Measurements from ENCODE around the gene C10orf143. TPM values are rescaled to one million over a fixed set of nuclear protein-coding genes. Genes with fewer than 3 reads are reported as not detected.

Gene C10orf143
- total and polyA plus RNA-seq, 2 of the 4 experiments (the other 2 are of a cell fraction) = 0.36 to 0.60 TPM

DNA sequence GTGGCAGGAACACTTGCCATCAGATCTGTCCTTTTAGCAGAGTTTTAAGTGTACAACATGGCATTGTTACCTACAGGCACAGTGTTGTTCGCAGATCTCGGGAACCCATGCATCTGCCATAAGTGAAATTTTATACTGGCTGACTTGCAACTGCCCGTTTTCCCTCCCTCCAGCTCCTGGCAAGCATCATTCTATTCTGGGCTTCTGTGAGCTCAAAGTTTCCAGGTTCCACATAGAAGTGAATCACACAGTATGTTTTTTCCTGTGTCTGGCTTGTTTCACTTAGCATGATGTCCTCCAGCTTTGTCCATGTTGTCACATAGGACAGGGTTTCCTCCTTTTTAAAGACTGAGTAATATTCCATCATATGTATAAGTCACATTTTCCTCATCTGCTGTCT lies 56.6 kb downstream of the C10orf143 start:
- no peak overlapping the region for H3K18ac ChIP-seq (ENCODE audit: low read depth, low read length)
- no peak overlapping the region for H2BK20ac ChIP-seq (ENCODE audit: low read depth, low read length)
- H3K27ac ChIP-seq (ENCODE audit: insufficient read depth, low read length) = no peak overlapping the region
- no peak overlapping the region for H3K4me3 ChIP-seq (ENCODE audit: insufficient read depth, low read depth, low read length)
- DNase-seq (no peak), ATAC-seq (ENCODE audit: low read depth) (no peak)
- no peak overlapping the region for H3K4me2 ChIP-seq (ENCODE audit: low read depth, low read length)
- peaks cover 8% of the 10 kb centered on the region for H3K9me3 ChIP-seq (ENCODE audit: control insufficient read depth, insufficient read depth, low read length)
- H3K4ac ChIP-seq (ENCODE audit: low read depth, low read length) = no peak overlapping the region
- H3K9me1 ChIP-seq (ENCODE audit: insufficient read depth, low read length) = no peaks in the 10 kb centered on the region
- H3K36me3 ChIP-seq (ENCODE audit: control insufficient read depth, insufficient read depth, low read length) = no peaks in the 10 kb centered on the region
- no TSS peak for BruUV-seq (replicated peaks)
- in situ Hi-C loops (cut with MboI; ENCODE audit: low sequenced_read_pairs) (no loop called here), intact Hi-C loops (cut with micrococcal nuclease) (no loop called here), dilution Hi-C loops (cut with HindIII; ENCODE audit: low sequenced_read_pairs, unreplicated experiment) (no loop called here)
- H4K91ac ChIP-seq (ENCODE audit: insufficient read depth, low read depth, low read length) = no peak overlapping the region
- no peak overlapping the region for H3K56ac ChIP-seq (ENCODE audit: extremely low read depth, insufficient read depth, low read length)
- no peak overlapping the region for H2BK120ac ChIP-seq (ENCODE audit: low read depth, low read length)
- H3K14ac ChIP-seq (replicated peaks; ENCODE audit: low read depth, low read length) = no peak overlapping the region
- TF ChIP-seq CHD1 (IDR thresholded peaks at IDR 0.05; ENCODE audit: low read depth, low read length) = no peak
- H2BK15ac ChIP-seq (ENCODE audit: low read depth, low read length) = no peak overlapping the region
- no peaks in the 10 kb centered on the region for H4K20me1 ChIP-seq (ENCODE audit: insufficient read depth, low read length)
- no peaks in the 10 kb centered on the region for H3K79me1 ChIP-seq (ENCODE audit: low read depth in 1 of 2, low read length in 2 of 2)
- H3K27me3 ChIP-seq (ENCODE audit: control insufficient read depth, insufficient read depth, low read length) = no peaks in the 10 kb centered on the region
- H4K5ac ChIP-seq (ENCODE audit: low read depth, low read length) = no peak overlapping the region
- H3K23ac ChIP-seq (ENCODE audit: low read depth, low read length) = no peak overlapping the region
- no peaks in the 10 kb centered on the region for H3K4me1 ChIP-seq (ENCODE audit: control insufficient read depth, insufficient read depth, low read length)
- no peak overlapping the region for H2AFZ ChIP-seq (replicated peaks; ENCODE audit: low read length, poor library complexity)
- H2BK5ac ChIP-seq (ENCODE audit: low read depth, low read length, poor library complexity, severe bottlenecking) = no peak overlapping the region
- WGBS, 2 experiments (ENCODE audit: extremely low coverage in 2 of 2, insufficient read length in 1 of 2) = 65% methylated on average over 2 of the region's 3 CpGs; no CpG with 5 or more reads in 1 of the 2 experiments
- ChIA-PET CTCF (no interaction called here), POLR2A (ENCODE audit: unreplicated experiment) (no interaction called here)
- H2AK5ac ChIP-seq (ENCODE audit: low read depth, low read length) = no peak overlapping the region
- no peak overlapping the region for H2AK9ac ChIP-seq (replicated peaks; ENCODE audit: low read depth, low read length, poor library complexity)
- no peak overlapping the region for H3K9ac ChIP-seq (ENCODE audit: low read depth, low read length)
- H4K8ac ChIP-seq (ENCODE audit: low read depth in 2 of 2, low read length in 2 of 2) = no peak overlapping the region
